ENCODE measurements around the gene GHR.

Gene GHR

DNA sequence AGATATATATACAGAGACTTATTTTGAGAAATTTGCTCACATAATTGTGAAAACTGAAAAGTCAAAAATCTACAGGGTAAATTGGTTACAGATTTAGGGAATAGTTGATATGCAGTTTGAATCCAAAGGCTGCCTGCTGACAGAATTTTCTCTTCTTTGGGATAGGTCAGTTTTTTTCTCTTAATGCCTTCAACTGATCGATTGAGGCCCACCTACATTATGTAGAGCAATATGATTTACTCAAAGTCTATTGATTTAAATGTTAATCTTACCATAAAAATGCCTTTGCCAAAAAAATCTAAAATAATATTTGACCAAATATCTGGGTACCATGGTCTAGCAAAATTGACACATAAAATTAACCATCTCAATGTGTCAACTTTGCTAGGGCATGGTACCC lies 3.9 kb upstream of the GHR start:
- no peak for ATAC-seq
- TF ChIP-seq, protein P1, sequence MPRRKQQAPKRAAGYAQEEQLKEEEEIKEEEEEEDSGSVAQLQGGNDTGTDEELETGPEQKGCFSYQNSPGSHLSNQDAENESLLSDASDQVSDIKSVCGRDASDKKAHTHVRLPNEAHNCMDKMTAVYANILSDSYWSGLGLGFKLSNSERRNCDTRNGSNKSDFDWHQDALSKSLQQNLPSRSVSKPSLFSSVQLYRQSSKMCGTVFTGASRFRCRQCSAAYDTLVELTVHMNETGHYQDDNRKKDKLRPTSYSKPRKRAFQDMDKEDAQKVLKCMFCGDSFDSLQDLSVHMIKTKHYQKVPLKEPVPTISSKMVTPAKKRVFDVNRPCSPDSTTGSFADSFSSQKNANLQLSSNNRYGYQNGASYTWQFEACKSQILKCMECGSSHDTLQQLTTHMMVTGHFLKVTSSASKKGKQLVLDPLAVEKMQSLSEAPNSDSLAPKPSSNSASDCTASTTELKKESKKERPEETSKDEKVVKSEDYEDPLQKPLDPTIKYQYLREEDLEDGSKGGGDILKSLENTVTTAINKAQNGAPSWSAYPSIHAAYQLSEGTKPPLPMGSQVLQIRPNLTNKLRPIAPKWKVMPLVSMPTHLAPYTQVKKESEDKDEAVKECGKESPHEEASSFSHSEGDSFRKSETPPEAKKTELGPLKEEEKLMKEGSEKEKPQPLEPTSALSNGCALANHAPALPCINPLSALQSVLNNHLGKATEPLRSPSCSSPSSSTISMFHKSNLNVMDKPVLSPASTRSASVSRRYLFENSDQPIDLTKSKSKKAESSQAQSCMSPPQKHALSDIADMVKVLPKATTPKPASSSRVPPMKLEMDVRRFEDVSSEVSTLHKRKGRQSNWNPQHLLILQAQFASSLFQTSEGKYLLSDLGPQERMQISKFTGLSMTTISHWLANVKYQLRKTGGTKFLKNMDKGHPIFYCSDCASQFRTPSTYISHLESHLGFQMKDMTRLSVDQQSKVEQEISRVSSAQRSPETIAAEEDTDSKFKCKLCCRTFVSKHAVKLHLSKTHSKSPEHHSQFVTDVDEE (CRISPR knock-in tag; IDR thresholded peaks at IDR 0.05) = no peak
- no peak for TF ChIP-seq ZFP3 (CRISPR knock-in tag; IDR thresholded peaks at IDR 0.05)
- TF ChIP-seq ESRRG (CRISPR knock-in tag; IDR thresholded peaks at IDR 0.05) = no peak
- no peak for TF ChIP-seq ZC3H10 (CRISPR knock-in tag; IDR thresholded peaks at IDR 0.05)
- TF ChIP-seq GLIS3 (CRISPR knock-in tag; IDR thresholded peaks at IDR 0.05) = no peak
- TF ChIP-seq, protein P2, sequence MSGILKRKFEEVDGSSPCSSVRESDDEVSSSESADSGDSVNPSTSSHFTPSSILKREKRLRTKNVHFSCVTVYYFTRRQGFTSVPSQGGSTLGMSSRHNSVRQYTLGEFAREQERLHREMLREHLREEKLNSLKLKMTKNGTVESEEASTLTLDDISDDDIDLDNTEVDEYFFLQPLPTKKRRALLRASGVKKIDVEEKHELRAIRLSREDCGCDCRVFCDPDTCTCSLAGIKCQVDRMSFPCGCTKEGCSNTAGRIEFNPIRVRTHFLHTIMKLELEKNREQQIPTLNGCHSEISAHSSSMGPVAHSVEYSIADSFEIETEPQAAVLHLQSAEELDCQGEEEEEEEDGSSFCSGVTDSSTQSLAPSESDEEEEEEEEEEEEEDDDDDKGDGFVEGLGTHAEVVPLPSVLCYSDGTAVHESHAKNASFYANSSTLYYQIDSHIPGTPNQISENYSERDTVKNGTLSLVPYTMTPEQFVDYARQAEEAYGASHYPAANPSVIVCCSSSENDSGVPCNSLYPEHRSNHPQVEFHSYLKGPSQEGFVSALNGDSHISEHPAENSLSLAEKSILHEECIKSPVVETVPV (CRISPR knock-in tag; IDR thresholded peaks at IDR 0.05) = no peak
- TF ChIP-seq, protein P3, sequence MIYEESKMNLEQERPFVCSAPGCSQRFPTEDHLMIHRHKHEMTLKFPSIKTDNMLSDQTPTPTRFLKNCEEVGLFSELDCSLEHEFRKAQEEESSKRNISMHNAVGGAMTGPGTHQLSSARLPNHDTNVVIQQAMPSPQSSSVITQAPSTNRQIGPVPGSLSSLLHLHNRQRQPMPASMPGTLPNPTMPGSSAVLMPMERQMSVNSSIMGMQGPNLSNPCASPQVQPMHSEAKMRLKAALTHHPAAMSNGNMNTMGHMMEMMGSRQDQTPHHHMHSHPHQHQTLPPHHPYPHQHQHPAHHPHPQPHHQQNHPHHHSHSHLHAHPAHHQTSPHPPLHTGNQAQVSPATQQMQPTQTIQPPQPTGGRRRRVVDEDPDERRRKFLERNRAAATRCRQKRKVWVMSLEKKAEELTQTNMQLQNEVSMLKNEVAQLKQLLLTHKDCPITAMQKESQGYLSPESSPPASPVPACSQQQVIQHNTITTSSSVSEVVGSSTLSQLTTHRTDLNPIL (CRISPR knock-in tag; IDR thresholded peaks at IDR 0.05; ENCODE audit: low read depth) = no peak
- no peak for TF ChIP-seq ISL1 (CRISPR knock-in tag; IDR thresholded peaks at IDR 0.05)
- TF ChIP-seq OSR1 (CRISPR knock-in tag; IDR thresholded peaks at IDR 0.05) = no peak
- no peak for TF ChIP-seq ARNTL (CRISPR knock-in tag; IDR thresholded peaks at IDR 0.05; ENCODE audit: borderline replicate concordance, low read depth)
- TF ChIP-seq CSDC2 (CRISPR knock-in tag; IDR thresholded peaks at IDR 0.05) = no peak
- no peak for TF ChIP-seq SNAI2 (CRISPR knock-in tag; IDR thresholded peaks at IDR 0.05)
- no peak for TF ChIP-seq ZFP30 (CRISPR knock-in tag; IDR thresholded peaks at IDR 0.05)
- no peak for TF ChIP-seq TOX (CRISPR knock-in tag; IDR thresholded peaks at IDR 0.05; ENCODE audit: borderline replicate concordance)
- no peak for TF ChIP-seq ZNF565 (CRISPR knock-in tag; conservative IDR thresholded peaks at IDR 0.05; ENCODE audit: low read depth)
- TF ChIP-seq TCF4 (CRISPR knock-in tag; IDR thresholded peaks at IDR 0.05; ENCODE audit: borderline replicate concordance) = no peak
- no peak for TF ChIP-seq PPARA (CRISPR knock-in tag; IDR thresholded peaks at IDR 0.05; ENCODE audit: borderline replicate concordance)
- no peak for TF ChIP-seq ZNF70 (CRISPR knock-in tag; IDR thresholded peaks at IDR 0.05)
- no peak for TF ChIP-seq BACH2 (CRISPR knock-in tag; IDR thresholded peaks at IDR 0.05; ENCODE audit: borderline replicate concordance)

DNA sequence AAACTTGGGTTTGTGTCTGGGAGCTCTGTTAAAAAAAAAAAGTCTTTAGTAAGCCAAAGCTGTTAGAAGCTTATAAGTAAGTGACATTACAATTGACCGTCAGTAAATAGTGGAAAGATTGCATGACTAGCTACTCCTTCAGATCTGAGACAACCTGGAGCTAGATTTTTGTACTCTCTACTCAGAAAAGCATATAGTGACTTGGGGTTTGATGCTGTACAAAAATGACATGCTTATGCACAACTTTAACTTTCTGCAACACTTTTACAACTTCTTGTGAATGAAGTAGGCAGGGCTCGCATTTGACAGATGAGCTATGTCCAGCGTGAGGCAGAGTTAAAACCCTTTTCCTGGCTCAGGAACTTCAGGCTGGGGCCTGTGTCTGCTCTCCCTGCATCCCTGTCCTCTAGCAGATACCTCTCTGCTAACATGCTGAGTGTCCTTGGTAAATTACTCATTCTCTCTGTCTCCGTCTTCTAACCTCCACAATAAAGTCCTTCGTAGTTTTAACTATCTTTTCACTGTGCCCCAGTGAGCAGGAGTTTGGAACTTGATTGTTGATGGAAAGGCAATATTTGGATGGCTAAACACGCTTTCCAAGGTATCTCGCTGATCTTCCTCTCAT lies 471 bp upstream of the GHR start:
- peak; percentile 38 for ATAC-seq
- TF ChIP-seq TCF4 (CRISPR knock-in tag; IDR thresholded peaks at IDR 0.05; ENCODE audit: borderline replicate concordance) = no peak
- no peak for TF ChIP-seq ZFP3 (CRISPR knock-in tag; IDR thresholded peaks at IDR 0.05)
- TF ChIP-seq, protein P2 (CRISPR knock-in tag; IDR thresholded peaks at IDR 0.05) = no peak
- no peak for TF ChIP-seq BACH2 (CRISPR knock-in tag; IDR thresholded peaks at IDR 0.05; ENCODE audit: borderline replicate concordance)
- TF ChIP-seq GLIS3 (CRISPR knock-in tag; IDR thresholded peaks at IDR 0.05) = no peak
- TF ChIP-seq, protein P4, sequence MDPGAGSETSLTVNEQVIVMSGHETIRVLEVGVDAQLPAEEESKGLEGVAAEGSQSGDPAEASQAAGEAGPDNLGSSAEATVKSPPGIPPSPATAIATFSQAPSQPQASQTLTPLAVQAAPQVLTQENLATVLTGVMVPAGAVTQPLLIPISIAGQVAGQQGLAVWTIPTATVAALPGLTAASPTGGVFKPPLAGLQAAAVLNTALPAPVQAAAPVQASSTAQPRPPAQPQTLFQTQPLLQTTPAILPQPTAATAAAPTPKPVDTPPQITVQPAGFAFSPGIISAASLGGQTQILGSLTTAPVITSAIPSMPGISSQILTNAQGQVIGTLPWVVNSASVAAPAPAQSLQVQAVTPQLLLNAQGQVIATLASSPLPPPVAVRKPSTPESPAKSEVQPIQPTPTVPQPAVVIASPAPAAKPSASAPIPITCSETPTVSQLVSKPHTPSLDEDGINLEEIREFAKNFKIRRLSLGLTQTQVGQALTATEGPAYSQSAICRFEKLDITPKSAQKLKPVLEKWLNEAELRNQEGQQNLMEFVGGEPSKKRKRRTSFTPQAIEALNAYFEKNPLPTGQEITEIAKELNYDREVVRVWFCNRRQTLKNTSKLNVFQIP (CRISPR knock-in tag; IDR thresholded peaks at IDR 0.05; ENCODE audit: borderline replicate concordance, low read depth) = no peak

DNA sequence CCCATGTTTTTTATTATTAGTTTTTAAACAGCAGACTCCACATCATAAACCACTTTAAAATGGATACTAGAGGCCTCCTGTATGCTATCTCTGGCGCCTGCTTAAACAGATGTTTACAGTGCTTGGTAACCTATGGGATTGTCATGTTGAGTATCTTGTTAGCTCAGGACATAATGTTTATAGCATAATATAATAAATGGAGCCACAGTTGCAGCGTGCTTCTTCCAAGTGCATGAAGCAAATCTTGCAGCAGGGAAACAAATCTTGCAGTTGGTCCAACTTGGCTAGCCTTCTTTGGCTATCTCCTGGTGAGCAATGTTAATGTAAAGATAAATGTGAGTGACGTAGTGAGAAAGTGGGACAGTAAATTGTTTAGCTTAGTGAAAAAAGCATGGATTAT lies 2.8 kb downstream of the GHR start:
- TF ChIP-seq ESRRG (CRISPR knock-in tag; IDR thresholded peaks at IDR 0.05) = no peak
- TF ChIP-seq BACH2 (CRISPR knock-in tag; IDR thresholded peaks at IDR 0.05; ENCODE audit: borderline replicate concordance) = no peak
- TF ChIP-seq ZFP30 (CRISPR knock-in tag; IDR thresholded peaks at IDR 0.05) = no peak
- no peak for TF ChIP-seq OSR1 (CRISPR knock-in tag; IDR thresholded peaks at IDR 0.05)
- no peak for TF ChIP-seq ISL1 (CRISPR knock-in tag; IDR thresholded peaks at IDR 0.05)
- TF ChIP-seq, protein P1 (CRISPR knock-in tag; IDR thresholded peaks at IDR 0.05) = no peak
- ATAC-seq = no peak
